PC-3 (cell line): ENCODE measurements around the gene MAPK8. TPM values are rescaled to one million over a fixed set of nuclear protein-coding genes. Genes with fewer than 3 reads are reported as not detected.

Experiments
- ATAC-seq: fragments of 200-7000 bp; cut with Tn5 transposase; 2 replicates; pipeline ENCODE4 v1.9.1; 2020; ENCODE audit warnings: mild to moderate bottlenecking, moderate library complexity
- BruUV-seq: library from RNA; stranded (reverse); fragments of 400-500 nt; replicated peaks from 2 replicates; lab custom pipeline; 2021; lab: Mats Ljungman, UMichigan
- CTCF ChIA-PET: fragments of 300-600 bp; sonication (Branson Sonifier 250); formaldehyde crosslinking; loops from one replicate; lab custom pipeline; 2022; ENCODE audit warnings: antibody characterized with exemption; lab: Charles Lee
- POLR2A ChIA-PET: fragments of 300-600 bp; sonication (Branson Sonifier 250); formaldehyde crosslinking; loops from one replicate; lab custom pipeline; 2022; ENCODE audit warnings: antibody characterized with exemption; ENCODE audit not compliant: unreplicated experiment; lab: Charles Lee
- DNase-seq: peaks from one replicate; pipeline ENCODE4 v3.0.0-alpha.2; 2015
- H2AFZ ChIP-seq: fragments of 300-600 bp; sonication (generic); 2 replicates; pipeline ENCODE4 v1.6.0; 2016; ENCODE audit warnings: antibody characterized with exemption, low read length
- H3F3A ChIP-seq: fragments of 300-600 bp; sonication (generic); one replicate; pipeline ENCODE4 v1.6.0; 2017; ENCODE audit warnings: antibody characterized with exemption, low read length, control low read depth, mild to moderate bottlenecking; ENCODE audit not compliant: unreplicated experiment
- H3K27ac ChIP-seq: fragments of 300-600 bp; sonication (generic); 2 replicates; pipeline ENCODE4 v1.5.1; 2016; ENCODE audit warnings: mild to moderate bottlenecking, low read length
- H3K27me3 ChIP-seq: fragments of 300-600 bp; sonication (generic); 2 replicates; pipeline ENCODE4 v1.6.1; 2016; ENCODE audit warnings: low read length, mixed read lengths
- H3K36me3 ChIP-seq: fragments of 300-600 bp; sonication (generic); 2 replicates; pipeline ENCODE4 v1.6.1; 2016; ENCODE audit warnings: low read depth, mixed run types, low read length, mixed read lengths
- H3K4me1 ChIP-seq: fragments of 300-600 bp; sonication (generic); 2 replicates; pipeline ENCODE4 v1.5.1; 2016; ENCODE audit warnings: low read length; ENCODE audit not compliant: insufficient read depth
- H3K4me2 ChIP-seq: fragments of 300-600 bp; sonication (generic); 2 replicates; pipeline ENCODE4 v1.6.0; 2016; ENCODE audit warnings: low read length
- H3K4me3 ChIP-seq: fragments of 300-600 bp; sonication (generic); 2 replicates; pipeline ENCODE4 v1.5.1; 2016; ENCODE audit warnings: mild to moderate bottlenecking, low read length, mixed read lengths
- H3K79me2 ChIP-seq: fragments of 300-600 bp; sonication (generic); 2 replicates; pipeline ENCODE4 v1.6.1; 2017; ENCODE audit warnings: low read length, mixed read lengths
- H3K9ac ChIP-seq: fragments of 300-600 bp; sonication (generic); 2 replicates; pipeline ENCODE4 v1.6.0; 2016; ENCODE audit warnings: mild to moderate bottlenecking, low read length
- H3K9me2 ChIP-seq: fragments of 300-600 bp; sonication (generic); replicated peaks from 2 replicates; pipeline ENCODE4 v1.6.1; 2016; ENCODE audit warnings: mixed run types, low read length, mixed read lengths
- H3K9me3 ChIP-seq: fragments of 300-600 bp; sonication (generic); 2 replicates; pipeline ENCODE4 v1.6.1; 2016; ENCODE audit warnings: low read length, mixed read lengths
- H4K20me1 ChIP-seq: fragments of 300-600 bp; sonication (generic); 2 replicates; pipeline ENCODE4 v1.6.1; 2016; ENCODE audit warnings: low read length, mixed read lengths
- EZH2 ChIP-seq: fragments of 300-600 bp; sonication (generic); IDR thresholded peaks from one replicate; pipeline ENCODE4 v1.6.1; 2017; ENCODE audit warnings: antibody characterized with exemption, mild to moderate bottlenecking, low read length; ENCODE audit not compliant: unreplicated experiment
- EZH2phosphoT487 ChIP-seq: fragments of 300-600 bp; sonication (generic); IDR thresholded peaks from 2 replicates; pipeline ENCODE4 v1.6.1; 2018; ENCODE audit warnings: mild to moderate bottlenecking, antibody characterized with exemption, low read length, borderline replicate concordance
- intact Hi-C: fragments of 100-400 bp; cut with micrococcal nuclease; formaldehyde crosslinking; loops from 2 replicates; pipeline ENCODE4 v1.9.0; 2023
- total RNA-seq: library from RNA; depleted of rRNA; stranded (reverse); fragments of >200 nt; gene quantifications from 2 replicates; pipeline ENCODE4 v1.2.3, GENCODE V29; 2014
- TF ChIP-seq, protein P1 (sequence below): fragments of 300-600 bp; sonication (generic); conservative IDR thresholded peaks from 2 replicates; pipeline ENCODE4 v1.5.1; 2017; ENCODE audit warnings: antibody characterized with exemption, low read depth, mild to moderate bottlenecking, low read length

Gene MAPK8
- total RNA-seq, 1 experiment from 2014 or later = 26.6 TPM

DNA sequence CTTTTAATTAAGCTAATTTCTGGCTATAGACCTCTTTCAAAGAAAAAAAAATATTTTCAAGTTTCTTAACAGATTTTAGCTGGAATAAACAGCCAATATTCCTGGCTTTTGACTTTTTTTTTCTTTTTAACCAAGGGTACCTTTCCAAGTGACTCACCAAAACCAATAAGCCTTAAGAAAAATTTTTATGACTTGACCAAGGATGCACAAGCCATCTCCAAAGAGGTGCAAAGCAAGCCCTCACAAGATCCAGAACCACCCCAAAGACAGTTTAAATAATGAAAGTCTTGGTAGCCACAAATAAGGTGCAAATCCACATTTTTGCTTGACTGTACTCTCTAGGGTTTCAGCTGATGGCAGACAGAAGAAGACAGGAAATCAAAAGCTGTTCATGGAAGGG, 76.5 kb downstream of the MAPK8 start:
- no peaks in the 10 kb centered on the region for H3K9me2 ChIP-seq
- no peaks in the 10 kb centered on the region for H3F3A ChIP-seq
- no peak overlapping the region for H3K4me3 ChIP-seq
- TF ChIP-seq EZH2 (no peak), EZH2phosphoT487 (no peak)
- TF ChIP-seq, protein P1, sequence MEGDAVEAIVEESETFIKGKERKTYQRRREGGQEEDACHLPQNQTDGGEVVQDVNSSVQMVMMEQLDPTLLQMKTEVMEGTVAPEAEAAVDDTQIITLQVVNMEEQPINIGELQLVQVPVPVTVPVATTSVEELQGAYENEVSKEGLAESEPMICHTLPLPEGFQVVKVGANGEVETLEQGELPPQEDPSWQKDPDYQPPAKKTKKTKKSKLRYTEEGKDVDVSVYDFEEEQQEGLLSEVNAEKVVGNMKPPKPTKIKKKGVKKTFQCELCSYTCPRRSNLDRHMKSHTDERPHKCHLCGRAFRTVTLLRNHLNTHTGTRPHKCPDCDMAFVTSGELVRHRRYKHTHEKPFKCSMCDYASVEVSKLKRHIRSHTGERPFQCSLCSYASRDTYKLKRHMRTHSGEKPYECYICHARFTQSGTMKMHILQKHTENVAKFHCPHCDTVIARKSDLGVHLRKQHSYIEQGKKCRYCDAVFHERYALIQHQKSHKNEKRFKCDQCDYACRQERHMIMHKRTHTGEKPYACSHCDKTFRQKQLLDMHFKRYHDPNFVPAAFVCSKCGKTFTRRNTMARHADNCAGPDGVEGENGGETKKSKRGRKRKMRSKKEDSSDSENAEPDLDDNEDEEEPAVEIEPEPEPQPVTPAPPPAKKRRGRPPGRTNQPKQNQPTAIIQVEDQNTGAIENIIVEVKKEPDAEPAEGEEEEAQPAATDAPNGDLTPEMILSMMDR = no peak
- no peaks in the 10 kb centered on the region for H3K79me2 ChIP-seq
- H4K20me1 ChIP-seq = no peaks in the 10 kb centered on the region
- no peaks in the 10 kb centered on the region for H3K9me3 ChIP-seq
- CTCF ChIA-PET = no interaction called here
- H3K27me3 ChIP-seq = no peaks in the 10 kb centered on the region
- H3K9ac ChIP-seq = no peak overlapping the region
- no peak overlapping the region for H2AFZ ChIP-seq
- ATAC-seq = peak; percentile 46; the same call in 1 of the 2 replicates
- H3K27ac ChIP-seq = no peak overlapping the region
- no peaks in the 10 kb centered on the region for H3K36me3 ChIP-seq
- no TSS peak for BruUV-seq
- no peak overlapping the region for H3K4me2 ChIP-seq
- H3K4me1 ChIP-seq = no peaks in the 10 kb centered on the region
- no peak for DNase-seq
- POLR2A ChIA-PET = no interaction called here
- intact Hi-C loops = loop anchor here (2.0 kb wide), 1 partner anchor 18 kb away; no protein-coding TSS in a partner anchor

GRCh38 chr10:48383393-48383792, 76.9 kb downstream of the MAPK8 start:
- Histone ChIP-seq H3K9me2 (no peaks in the 10 kb centered on the region), H3K36me3 (no peaks in the 10 kb centered on the region), H3F3A (no peaks in the 10 kb centered on the region), H3K4me1 (no peaks in the 10 kb centered on the region), H2AFZ (no peak overlapping the region), H3K4me2 (no peak overlapping the region), H3K27me3 (no peaks in the 10 kb centered on the region), H4K20me1 (no peaks in the 10 kb centered on the region), H3K9me3 (no peaks in the 10 kb centered on the region), H3K4me3 (no peak overlapping the region), H3K79me2 (no peaks in the 10 kb centered on the region), H3K9ac (no peak overlapping the region), H3K27ac (no peak overlapping the region)
- DNase-seq (no peak), ATAC-seq (no peak)
- intact Hi-C loops = loop anchor here (2.0 kb wide), 1 partner anchor 19 kb away; no protein-coding TSS in a partner anchor
- POLR2A ChIA-PET = no interaction called here
- CTCF ChIA-PET = no interaction called here
- TF ChIP-seq, protein P1 = no peak
- BruUV-seq = no TSS peak

GRCh38 chr10:48384699-48384982, 78.2 kb downstream of the MAPK8 start:
- no peak overlapping the region for H3K4me3 ChIP-seq
- TF ChIP-seq, protein P1 = no peak
- no peak for TF ChIP-seq EZH2
- no peak for TF ChIP-seq EZH2phosphoT487
- no peak overlapping the region for H2AFZ ChIP-seq
- no peak overlapping the region for H3K27ac ChIP-seq
- H3K9ac ChIP-seq = no peak overlapping the region
- no peak overlapping the region for H3K4me2 ChIP-seq
- ChIA-PET CTCF (no interaction called here), POLR2A (no interaction called here)
- no peaks in the 10 kb centered on the region for H3K36me3 ChIP-seq
- no peaks in the 10 kb centered on the region for H3K9me2 ChIP-seq
- H3K27me3 ChIP-seq = no peaks in the 10 kb centered on the region
- H3F3A ChIP-seq = no peaks in the 10 kb centered on the region
- no peak for ATAC-seq
- BruUV-seq = no TSS peak
- H4K20me1 ChIP-seq = no peaks in the 10 kb centered on the region
- no peaks in the 10 kb centered on the region for H3K4me1 ChIP-seq
- no peak for DNase-seq
- no peaks in the 10 kb centered on the region for H3K9me3 ChIP-seq
- H3K79me2 ChIP-seq = no peaks in the 10 kb centered on the region
- intact Hi-C loops = no loop called here
